H1 (cell line): Measurements from ENCODE around the gene ST6GALNAC4. TPM values are rescaled to one million over a fixed set of nuclear protein-coding genes. Genes with fewer than 3 reads are reported as not detected.

Source experiments
- CTCF ChIA-PET: fragments of 300-600 bp; sonication (Branson Sonifier 250); formaldehyde crosslinking; loops from one replicate; lab custom pipeline; 2021; ENCODE audit not compliant: partially characterized antibody; lab: Charles Lee
- POLR2A ChIA-PET: fragments of 300-600 bp; sonication (Branson Sonifier 250); formaldehyde crosslinking; loops from one replicate; lab custom pipeline; 2021; ENCODE audit warnings: inconsistent platforms; ENCODE audit not compliant: partially characterized antibody; lab: Charles Lee
- DNase-seq, 2 experiments: peaks; one replicate each; pipeline versions ENCODE4 v3.0.0 to v3.0.0-alpha.2; 2010 to 2022; ENCODE audit warnings: low spot score in 2 of 2, low read depth in 1 of 2, mixed read lengths in 1 of 2
- FAIRE-seq: peaks from 2 replicates; lab custom pipeline; 2011; peaks lifted over from hg19 to GRCh38; lab: Jason Lieb, UNC
- H2AFZ ChIP-seq: 2 replicates; pipeline ENCODE4 v1.8.1; 2012; ENCODE audit warnings: low read length, inconsistent platforms
- H2AK5ac ChIP-seq: 2 replicates; pipeline ENCODE4 v1.6.1; 2013; ENCODE audit warnings: low read depth, low read length
- H2BK120ac ChIP-seq: replicated peaks from 2 replicates; pipeline ENCODE3; 2013; ENCODE audit warnings: low read depth, low read length, inconsistent platforms
- H2BK12ac ChIP-seq: 2 replicates; pipeline ENCODE4 v1.6.1; 2013; ENCODE audit warnings: low read depth, low read length
- H2BK15ac ChIP-seq: 2 replicates; pipeline ENCODE4 v1.6.1; 2013; ENCODE audit warnings: low read length
- H2BK20ac ChIP-seq: 2 replicates; pipeline ENCODE4 v1.6.1; 2013; ENCODE audit warnings: low read length
- H2BK5ac ChIP-seq: 2 replicates; pipeline ENCODE4 v1.6.1; 2013; ENCODE audit warnings: low read depth, low read length
- H3K14ac ChIP-seq: 2 replicates; pipeline ENCODE4 v1.6.1; 2013; ENCODE audit warnings: inconsistent platforms; ENCODE audit not compliant: insufficient read length
- H3K18ac ChIP-seq: 2 replicates; pipeline ENCODE4 v1.6.1; 2013; ENCODE audit warnings: low read length; ENCODE audit errors: extremely low read depth
- H3K23ac ChIP-seq: 2 replicates; pipeline ENCODE4 v1.6.1; 2013; ENCODE audit warnings: inconsistent platforms; ENCODE audit not compliant: insufficient read length
- H3K23me2 ChIP-seq: 2 replicates; pipeline ENCODE4 v1.6.1; 2013; ENCODE audit warnings: low read depth, low read length
- H3K27ac ChIP-seq: 2 replicates; pipeline ENCODE4 v1.6.1; 2011; ENCODE audit warnings: low read depth, low read length, inconsistent platforms
- H3K27me3 ChIP-seq, 4 experiments: replicated peaks in 1 of 4; 1 replicate in 1 of 4; 2 replicates in 3 of 4; pipeline versions ENCODE4 v1.6.1 to v1.8.1; 2011 to 2013; ENCODE audit warnings: low read length in 3 of 4, mild to moderate bottlenecking in 3 of 4, inconsistent platforms in 2 of 4, mixed read lengths in 2 of 4, moderate library complexity in 1 of 4; ENCODE audit not compliant: control insufficient read depth in 3 of 4, insufficient read depth in 3 of 4; ENCODE audit errors: extremely low read depth in 1 of 4
- H3K36me3 ChIP-seq, 4 experiments: 2 replicates each; pipeline versions ENCODE4 v1.6.1 to v1.8.1; 2011 to 2013; ENCODE audit warnings: mild to moderate bottlenecking in 4 of 4, low read length in 3 of 4, moderate library complexity in 2 of 4, control low read depth in 1 of 4, inconsistent platforms in 1 of 4; ENCODE audit not compliant: insufficient read depth in 4 of 4, control insufficient read depth in 2 of 4
- H3K4ac ChIP-seq: replicated peaks from 2 replicates; pipeline ENCODE3; 2013; ENCODE audit warnings: low read length, low read depth, mixed read lengths, inconsistent platforms; ENCODE audit not compliant: insufficient read length
- H3K4me1 ChIP-seq, 4 experiments: replicated peaks in 1 of 4; 1 replicate in 1 of 4; 2 replicates in 3 of 4; pipeline versions ENCODE4 v1.6.1 to v1.8.1; 2011 to 2013; ENCODE audit warnings: low read length in 3 of 4, inconsistent platforms in 2 of 4, mixed read lengths in 1 of 4; ENCODE audit not compliant: insufficient read depth in 4 of 4, control insufficient read depth in 3 of 4
- H3K4me2 ChIP-seq, 2 experiments: 2 replicates each; pipeline versions ENCODE4 v1.6.1 to v1.8.1; 2011 to 2013; ENCODE audit warnings: low read depth in 2 of 2, low read length in 2 of 2, control low read depth in 1 of 2, inconsistent platforms in 1 of 2, mild to moderate bottlenecking in 1 of 2; ENCODE audit not compliant: insufficient read depth in 1 of 2
- H3K4me3 ChIP-seq, 4 experiments: fragments of 200-600, 300-600 bp in 1 of 4; sonication (generic), shearing (Covaris generic), sonication (Bioruptor Twin) in 1 of 4; 2 replicates each; pipeline versions ENCODE4 v1.5.1 to v1.8.1; 2011 to 2016; ENCODE audit warnings: low read length in 4 of 4, low read depth in 3 of 4, control low read depth in 2 of 4, inconsistent platforms in 2 of 4, mild to moderate bottlenecking in 2 of 4, mixed read lengths in 1 of 4, moderate library complexity in 1 of 4; ENCODE audit not compliant: insufficient read depth in 2 of 4; ENCODE audit errors: extremely low read depth in 1 of 4
- H3K56ac ChIP-seq: replicated peaks from 2 replicates; pipeline ENCODE3; 2013; ENCODE audit warnings: low read depth, mild to moderate bottlenecking, mixed read lengths, low read length, inconsistent platforms; ENCODE audit not compliant: insufficient read length
- H3K79me1 ChIP-seq: 2 replicates; pipeline ENCODE4 v1.6.1; 2013; ENCODE audit warnings: low read depth, low read length, control low read depth
- H3K79me2 ChIP-seq, 2 experiments: 2 replicates each; pipeline versions ENCODE4 v1.6.1 to v1.8.1; 2012 to 2013; ENCODE audit warnings: low read length in 2 of 2, mild to moderate bottlenecking in 2 of 2, inconsistent platforms in 1 of 2; ENCODE audit not compliant: insufficient read depth in 2 of 2, control insufficient read depth in 1 of 2
- H3K9ac ChIP-seq, 4 experiments: replicated peaks in 1 of 4; 1 replicate in 1 of 4; 2 replicates in 3 of 4; pipeline versions ENCODE4 v1.6.1 to v1.8.1; 2011 to 2013; ENCODE audit warnings: low read depth in 3 of 4, low read length in 3 of 4, control low read depth in 2 of 4, mild to moderate bottlenecking in 2 of 4, moderate library complexity in 2 of 4, inconsistent platforms in 1 of 4; ENCODE audit errors: extremely low read depth in 1 of 4
- H3K9me3 ChIP-seq, 2 experiments: 2 replicates each; pipeline versions ENCODE4 v1.6.1 to v1.8.1; 2012 to 2013; ENCODE audit warnings: mild to moderate bottlenecking in 2 of 2, moderate library complexity in 2 of 2, control low read depth in 1 of 2, inconsistent platforms in 1 of 2, low read depth in 1 of 2, low read length in 1 of 2, mixed read lengths in 1 of 2; ENCODE audit not compliant: insufficient read depth in 2 of 2
- H4K20me1 ChIP-seq, 2 experiments: replicated peaks in 1 of 2; 2 replicates each; pipeline versions ENCODE3 to v1.8.1; 2011 to 2013; ENCODE audit warnings: inconsistent platforms in 2 of 2, low read length in 2 of 2, mild to moderate bottlenecking in 1 of 2; ENCODE audit not compliant: insufficient read depth in 2 of 2, control insufficient read depth in 1 of 2
- H4K5ac ChIP-seq: 2 replicates; pipeline ENCODE4 v1.6.1; 2013; ENCODE audit warnings: low read length, low read depth, mixed read lengths, inconsistent platforms; ENCODE audit not compliant: insufficient read length
- H4K8ac ChIP-seq: 2 replicates; pipeline ENCODE4 v1.8.0; 2013; ENCODE audit warnings: mild to moderate bottlenecking, moderate library complexity, low read length, inconsistent platforms; ENCODE audit not compliant: insufficient read depth; ENCODE audit errors: extremely low read depth
- H4K91ac ChIP-seq: replicated peaks from 2 replicates; pipeline ENCODE3; 2013; ENCODE audit warnings: low read length, mixed read lengths, inconsistent platforms; ENCODE audit not compliant: insufficient read length
- CEBPB ChIP-seq: IDR thresholded peaks from 2 replicates; pipeline ENCODE4 v1.6.1; 2012; ENCODE audit warnings: low read depth, low read length
- KDM5A ChIP-seq: fragments of 200-600 bp; IDR thresholded peaks from 2 replicates; pipeline ENCODE4 v1.7.1; 2012; ENCODE audit warnings: mild to moderate bottlenecking, low read length, inconsistent platforms, mixed read lengths
- POU5F1 ChIP-seq: IDR thresholded peaks from 2 replicates; pipeline ENCODE4 v1.6.1; 2011; ENCODE audit warnings: low read depth, mild to moderate bottlenecking, low read length, moderate library complexity
- RFX5 ChIP-seq: IDR thresholded peaks from 2 replicates; pipeline ENCODE4 v1.6.1; 2011; ENCODE audit warnings: low read depth, low read length, improper control_type of control experiment, borderline replicate concordance
- TAF7 ChIP-seq: optimal IDR thresholded peaks from 2 replicates; pipeline ENCODE3; 2011; ENCODE audit warnings: low read depth, mild to moderate bottlenecking, inconsistent platforms, low read length, moderate library complexity, borderline replicate concordance
- WGBS, 2 experiments: shearing (Covaris generic) in 1 of 2; methylation state at CpG; one replicate each; pipeline versions ENCODE4 v1.1.6 to v1.1.7; 2013 to 2015; ENCODE audit warnings: low lambda C conversion rate in 2 of 2, mixed read lengths in 2 of 2, inconsistent platforms in 1 of 2, low coverage in 1 of 2, missing lambda C conversion rate in 1 of 2; ENCODE audit not compliant: insufficient replicate concordance in 2 of 2, insufficient coverage in 1 of 2, insufficient read length in 1 of 2; ENCODE audit errors: extremely low coverage in 1 of 2, missing lambda C conversion rate in 1 of 2; 5-methylcytosine and 5-hydroxymethylcytosine counted together
- polyA plus RNA-seq, 7 experiments: library from polyadenylated mRNA; depleted of rRNA in 3 of 7; stranded (reverse) in 5 of 7; unstranded in 2 of 7; fragments of >200 nt in 5 of 7; fragments of 200-250 nt in 2 of 7; gene quantifications; 1 replicate in 5 of 7; 2 replicates in 1 of 7; 4 replicates in 1 of 7; pipeline versions ENCODE4 v1.2.1 to v1.2.3, GENCODE V29; 2011 to 2013; ENCODE audit warnings: missing spikeins in 2 of 7, mixed read lengths in 2 of 7
- total RNA-seq: library from RNA; stranded (reverse); fragmentation: NEBNext Ultra II Directional; extraction: Animal tissue kit (Norgen Biotek cat#: 25700); gene quantifications from 2 replicates; pipeline ENCODE4 v1.2.1, GENCODE V29; 2021

The ST6GALNAC4 gene
- total and polyA plus RNA-seq, 2 of the 8 experiments (the other 6 are each of a cell fraction or from before 2014, with no cell fraction given): 21.8 to 34.1 TPM

DNA sequence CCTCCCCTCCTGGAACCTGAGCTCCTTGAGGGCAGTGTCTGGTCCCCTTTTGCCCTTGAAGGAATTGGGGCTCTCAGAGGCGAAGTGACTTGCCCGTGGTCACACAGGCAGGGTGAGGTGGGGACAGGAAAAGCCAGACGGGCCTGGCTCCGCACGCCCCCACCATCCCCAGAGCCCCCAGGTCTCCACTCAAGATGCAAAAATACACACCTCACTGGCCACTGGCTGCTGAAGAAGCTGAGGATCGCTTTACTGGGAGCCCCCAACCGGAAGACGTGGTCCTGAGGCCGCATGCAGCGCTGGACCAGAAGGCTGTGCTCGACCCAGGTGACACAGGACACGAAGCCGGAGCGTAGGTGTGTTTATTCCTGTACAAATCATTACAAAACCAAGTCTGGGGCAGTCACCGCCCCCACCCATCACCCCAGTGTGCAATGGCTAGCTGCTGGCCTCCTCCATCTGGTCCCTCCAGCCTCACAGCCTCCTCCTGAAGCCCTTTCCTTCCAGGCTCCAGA is 31.8 kb downstream of the ST6GALNAC4 start:
- CTCF ChIA-PET: interaction anchor here (0.7 to 2.2 kb wide), 13 partner anchors 10 to 282 kb away, joined by 3 to 10 read pairs (median 5); partner anchors contain the start of genes ST6GALNAC4 and TOR2A
- no peak overlapping the region for H2BK15ac ChIP-seq
- TF ChIP-seq TAF7 (no peak), POU5F1 (no peak), RFX5 (no peak), KDM5A (no peak), CEBPB (no peak)

More for the DNA sequence above, 31.8 kb downstream of the ST6GALNAC4 start:
- FAIRE-seq (no peak), DNase-seq (no peak)
- Histone ChIP-seq H3K4ac (no peak overlapping the region), H3K36me3 (peaks cover 0 to 14% (median 9%) of the 10 kb centered on the region in 4 experiments; a peak in 4 of 8 replicates), H3K14ac (no peak overlapping the region), H4K20me1 (peaks cover 0 to 3% of the 10 kb centered on the region in 2 experiments), H2BK20ac (no peak overlapping the region), H3K27ac (no peak overlapping the region), H2AK5ac (no peak overlapping the region), H4K5ac (no peak overlapping the region), H3K9ac (no peak overlapping the region), H4K8ac (no peak overlapping the region), H3K4me3 (no peak overlapping the region), H3K4me2 (no peak overlapping the region), H3K9me3 (no peaks in the 10 kb centered on the region), H2AFZ (no peak overlapping the region), H3K56ac (no peak overlapping the region), H3K79me1 (no peaks in the 10 kb centered on the region), H2BK5ac (peak overlapping the region; percentile 49; the same call in 1 of the 2 replicates), H2BK12ac (no peak overlapping the region), H3K4me1 (no peaks in the 10 kb centered on the region; a peak in 3 of 7 replicates), H3K27me3 (no peaks in the 10 kb centered on the region), H3K79me2 (no peaks in the 10 kb centered on the region), H4K91ac (no peak overlapping the region), H3K18ac (no peak overlapping the region; the same call in 1 of the 2 replicates), H3K23ac (no peak overlapping the region), H3K23me2 (no peaks in the 10 kb centered on the region), H2BK120ac (no peak overlapping the region)
- POLR2A ChIA-PET: interaction anchor here (0.8 to 8.6 kb wide), 10 partner anchors 9 to 83 kb away, joined by 3 to 91 read pairs (median 4); partner anchors contain the start of genes PIP5KL1, ST6GALNAC4 and ST6GALNAC6
- WGBS, 2 experiments: 94% methylated on average over 15 of the region's 15 CpGs; no CpG with 5 or more reads in 1 of the 2 experiments
